Tibial nerve (tissue), 4 donors: ENCODE data around the gene C14orf119. TPM values are rescaled to one million over a fixed set of nuclear protein-coding genes. Genes with fewer than 3 reads are reported as not detected.

Source experiments
- DNase-seq, 2 donors: peaks; one replicate each; pipeline ENCODE4 v3.0.0-alpha.2; 2019; ENCODE audit warnings: low spot score in 2 of 2
- H3K27ac ChIP-seq, 4 donors: fragments of 200-600 bp; sonication (generic) in 3 of 4; one replicate each; pipeline ENCODE4 v1.5.1; 2017 to 2019; ENCODE audit warnings: mild to moderate bottlenecking in 1 of 4
- H3K27me3 ChIP-seq, 2 donors: fragments of 200-600 bp; sonication (generic) in 1 of 2; one replicate each; pipeline versions ENCODE4 v1.5.1 to v1.6.0; 2017 to 2019
- H3K36me3 ChIP-seq, 3 donors: fragments of 200-600 bp; sonication (generic); one replicate each; pipeline ENCODE4 v1.5.1; 2018 to 2019
- H3K4me1 ChIP-seq, 4 donors: fragments of 200-600 bp; sonication (generic) in 3 of 4; one replicate each; pipeline ENCODE4 v1.5.1; 2017 to 2019
- H3K4me3 ChIP-seq, 4 donors: fragments of 200-600 bp; sonication (generic) in 3 of 4; one replicate each; pipeline ENCODE4 v1.5.1; 2017 to 2019; ENCODE audit warnings: mild to moderate bottlenecking in 1 of 4, moderate library complexity in 1 of 4
- H3K9me3 ChIP-seq, 4 donors: fragments of 200-600 bp; sonication (generic) in 3 of 4; one replicate each; pipeline ENCODE4 v1.5.1; 2017 to 2019
- CTCF ChIP-seq, 5 experiments: fragments of 200-600 bp in 3 of 5; fragments of 450-650 bp in 2 of 5; sonication (generic) in 3 of 5; IDR thresholded peaks; one replicate each; pipeline ENCODE4 v1.5.1; 2016 to 2019; ENCODE audit warnings: antibody characterized with exemption in 5 of 5, mild to moderate bottlenecking in 3 of 5, moderate library complexity in 2 of 5
- EP300 ChIP-seq, 2 donors: sonication (generic); formaldehyde crosslinking; IDR thresholded peaks; one replicate each; pipeline ENCODE4 v1.6.1; 2017; ENCODE audit warnings: antibody characterized with exemption in 2 of 2, mild to moderate bottlenecking in 1 of 2
- POLR2A ChIP-seq, 2 donors: fragments of 450-650 bp; IDR thresholded peaks; one replicate each; pipeline ENCODE4 v1.6.1; 2017; ENCODE audit warnings: antibody characterized with exemption in 2 of 2, mild to moderate bottlenecking in 2 of 2, moderate library complexity in 2 of 2
- WGBS, 2 donors: methylation state at CpG; one replicate each; pipeline ENCODE4 v1.1.5; 2018; 5-methylcytosine and 5-hydroxymethylcytosine counted together
- total RNA-seq, 4 donors: library from RNA; depleted of rRNA; stranded (reverse); fragments of >200 nt; gene quantifications; one replicate each; pipeline ENCODE4 v1.1.0, GENCODE V29; 2016

C14orf119 gene
- total RNA-seq, 4 donors from 2014 or later, result 15.5 to 35.1 (median 21.7) TPM

- Histone ChIP-seq H3K4me3 (no peak overlapping the region), H3K27ac (no peak overlapping the region), H3K27me3 (no peaks in the 10 kb centered on the region), H3K4me1 (peaks cover 0 to 11% (median 1%) of the 10 kb centered on the region in 4 donors), H3K36me3 (peaks cover 0 to 6% (median 0%) of the 10 kb centered on the region in 3 donors), H3K9me3 (no peaks in the 10 kb centered on the region)
- DNase-seq, result no peak
- TF ChIP-seq EP300 (IDR thresholded peaks at IDR 0.05) (no peak), CTCF (IDR thresholded peaks at IDR 0.05) (no peak), POLR2A (IDR thresholded peaks at IDR 0.05) (no peak)
- 88 to 92% methylated on average over 5 of the region's 5 CpGs for WGBS, 2 donors
These were observed 53.4 kb downstream of the C14orf119 start for GRCh38 chr14:23148591-23149249.

DNA sequence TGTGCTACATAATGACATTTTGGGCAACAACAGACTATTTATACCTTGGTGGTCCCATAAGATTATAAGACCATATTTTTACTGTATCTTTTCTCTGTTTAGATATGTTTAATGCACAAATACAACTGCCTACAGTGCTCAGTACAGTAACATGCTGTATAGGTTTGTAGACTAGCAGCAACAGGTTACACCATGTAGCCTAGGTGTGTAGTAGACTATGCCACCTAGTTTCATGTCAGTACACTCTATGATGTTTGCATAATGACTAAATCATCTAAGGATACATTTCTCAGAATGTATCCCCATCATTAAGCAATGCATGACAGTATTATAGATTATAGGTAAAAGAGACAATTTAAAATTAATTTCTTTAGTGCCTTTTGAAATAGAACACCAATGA, 54.4 kb downstream of the C14orf119 start:
- Histone ChIP-seq H3K36me3 (peaks cover 0 to 6% (median 0%) of the 10 kb centered on the region in 3 donors), H3K9me3 (no peaks in the 10 kb centered on the region), H3K4me3 (no peak overlapping the region), H3K27me3 (no peaks in the 10 kb centered on the region), H3K27ac (no peak overlapping the region), H3K4me1 (peaks cover 0 to 15% (median 2%) of the 10 kb centered on the region in 4 donors)
- no peak for TF ChIP-seq EP300 (IDR thresholded peaks at IDR 0.05)
- no peak for TF ChIP-seq POLR2A (IDR thresholded peaks at IDR 0.05)
- no peak for TF ChIP-seq CTCF (IDR thresholded peaks at IDR 0.05)
- no peak for DNase-seq

Other genes starting within 250 kb of the C14orf119 start
- 100 to 1,000 TPM in 2 of 4 donors, 10 to 100 TPM in 2; 82.3 to 151 (median 97.0) TPM for gene LRP10, start 223.8 kb upstream of the C14orf119 start, total RNA-seq
- under 1 TPM in 2 of 4 donors, not detected in 2; 0.42 to 0.44 TPM for gene REM2, start 212.3 kb upstream of the C14orf119 start, total RNA-seq
- gene RBM23, start 176.4 kb upstream of the C14orf119 start, total RNA-seq, result 100 to 1,000 TPM in 3 of 4 donors, 10 to 100 TPM in 1; 81.9 to 633 (median 298) TPM
- 10 to 100 TPM; 60.6 to 82.5 (median 76.8) TPM for gene PRMT5, start 166.1 kb upstream of the C14orf119 start, total RNA-seq
- 100 to 1,000 TPM in 1 of 4 donors, 10 to 100 TPM in 3; 52.1 to 104 (median 74.3) TPM for gene HAUS4, start 138.4 kb upstream of the C14orf119 start, total RNA-seq
- gene AJUBA, start 113.0 kb upstream of the C14orf119 start, total RNA-seq, result 10 to 100 TPM; 22.8 to 33.5 (median 28.4) TPM
- 10 to 100 TPM in 1 of 4 donors, 1 to 10 TPM in 3; 8.4 to 18.6 (median 9.5) TPM for gene C14orf93, start 85.4 kb upstream of the C14orf119 start, total RNA-seq
- 100 to 1,000 TPM in 3 of 4 donors, 10 to 100 TPM in 1; 90.2 to 154 (median 113) TPM for gene PSMB5, start 60.6 kb upstream of the C14orf119 start, total RNA-seq
- not detected for gene PSMB11, start 53.3 kb upstream of the C14orf119 start, total RNA-seq
- 10 to 100 TPM in 1 of 4 donors, 1 to 10 TPM in 3; 3.9 to 11.1 (median 6.0) TPM for gene CDH24, start 38.0 kb upstream of the C14orf119 start, total RNA-seq
- gene ACIN1, start 369 bp upstream of the C14orf119 start, total RNA-seq, result 100 to 1,000 TPM in 3 of 4 donors, 10 to 100 TPM in 1; 96.5 to 143 (median 108) TPM
- not detected for gene CIROP, start 9.5 kb downstream of the C14orf119 start, total RNA-seq
- gene CEBPE, start 23.8 kb downstream of the C14orf119 start, total RNA-seq, result not detected
- gene SLC7A8, start 88.2 kb downstream of the C14orf119 start, total RNA-seq, result 10 to 100 TPM; 26.2 to 41.4 (median 37.5) TPM
- not detected for gene RNF212B, start 142.4 kb downstream of the C14orf119 start, total RNA-seq
- gene HOMEZ, start 190.6 kb downstream of the C14orf119 start, total RNA-seq, result 10 to 100 TPM in 2 of 4 donors, 1 to 10 TPM in 2; 7.5 to 35.2 (median 10.2) TPM
- 10 to 100 TPM; 15.0 to 29.1 (median 19.2) TPM for gene PPP1R3E, start 207.4 kb downstream of the C14orf119 start, total RNA-seq
- 10 to 100 TPM; 49.8 to 87.3 (median 56.5) TPM for gene BCL2L2, start 211.3 kb downstream of the C14orf119 start, total RNA-seq
- 10 to 100 TPM; 52.1 to 80.8 (median 64.5) TPM for gene PABPN1, start 226.0 kb downstream of the C14orf119 start, total RNA-seq